HG02970 (cell line): ENCODE measurements around the gene MYH9.
"Not testable (repeated sequence)": the region's sequence is repeated elsewhere in the genome, so short reads cannot be mapped to it uniquely, and the experiment has no call there.

ENCODE experiments used
- ATAC-seq: cut with Tn5 transposase; IDR thresholded peaks from one replicate; pipeline ENCODE4 v1.9.1; 2021; ENCODE audit warnings: mild to moderate bottlenecking, moderate library complexity, moderate number of reproducible peaks; ENCODE audit not compliant: unreplicated experiment, low FRiP score

MYH9 gene

GRCh38 chr22:36415415-36416168 lies 27.8 kb upstream of the MYH9 start:
- no peak for ATAC-seq

GRCh38 chr22:36413022-36413775 lies 25.4 kb upstream of the MYH9 start:
- no peak for ATAC-seq

DNA sequence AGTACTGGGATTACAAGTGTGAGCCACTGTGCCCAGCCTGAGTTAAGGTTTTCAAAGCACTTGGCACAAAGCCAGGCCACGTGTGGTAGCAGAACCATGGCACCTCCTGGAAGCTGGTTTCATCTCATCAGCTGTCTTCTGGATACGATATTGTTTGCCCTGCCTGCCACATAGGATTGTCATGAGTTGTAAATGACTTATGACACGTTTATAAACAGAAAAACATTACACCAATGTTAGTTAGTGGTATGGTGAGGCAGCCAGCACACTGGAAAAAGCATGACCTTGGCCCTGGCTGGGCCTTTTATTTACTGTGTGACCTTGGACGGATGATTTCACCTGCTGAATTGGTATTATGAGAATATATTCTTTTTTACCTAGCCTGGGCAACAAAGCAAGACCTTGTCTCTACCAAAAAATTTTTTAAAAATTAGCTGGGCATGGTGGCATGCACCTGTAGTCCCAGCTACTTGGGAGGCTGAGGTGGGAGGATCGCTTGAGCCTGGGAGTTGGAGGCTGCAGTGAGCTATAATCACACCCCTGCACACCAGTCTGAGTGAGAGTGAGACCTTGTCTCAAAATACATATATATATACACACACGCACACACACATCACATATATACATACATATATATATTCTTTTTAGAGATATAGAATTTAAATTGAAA lies 24.0 kb upstream of the MYH9 start:
- no peak for ATAC-seq

DNA sequence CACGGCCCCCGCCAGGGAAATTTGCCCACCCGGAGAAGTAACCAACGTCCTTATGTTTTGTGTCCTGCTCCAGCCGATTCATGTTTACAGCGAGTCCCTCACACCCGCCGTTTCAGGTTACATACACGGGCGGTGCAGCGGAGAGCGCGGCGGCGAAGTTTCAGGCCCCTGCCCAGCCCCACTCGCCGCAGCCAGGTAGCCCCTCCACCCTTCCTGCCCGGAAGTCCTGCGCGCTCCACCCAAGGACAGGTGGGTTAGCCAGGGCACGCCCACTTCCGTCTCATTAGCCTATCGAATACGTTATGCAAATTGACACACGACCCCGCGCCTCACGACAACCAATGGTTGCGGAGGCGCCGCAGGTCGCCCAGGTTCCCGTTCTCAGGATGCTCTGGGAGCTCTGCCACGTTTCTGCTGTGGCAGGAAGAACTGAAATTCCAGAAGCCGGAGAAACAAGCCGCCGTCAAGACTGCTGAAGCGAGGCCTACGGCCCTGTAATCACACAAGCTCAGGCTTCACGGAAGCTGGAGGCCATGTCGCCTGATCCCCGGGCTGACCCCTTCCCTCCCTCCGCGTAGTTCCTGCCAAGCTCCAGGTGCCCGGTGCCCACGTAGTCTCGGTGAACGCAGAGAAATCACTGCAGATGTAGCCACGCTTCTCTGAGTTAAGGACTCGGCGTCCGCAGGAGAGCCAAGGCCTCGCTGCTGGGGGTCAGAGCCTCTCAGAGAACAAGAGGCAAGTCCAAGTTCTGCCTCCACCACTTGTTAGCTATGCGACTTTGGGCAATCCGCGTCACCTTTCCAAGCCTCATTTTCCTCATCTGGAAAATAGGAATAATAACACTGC lies 22.4 kb upstream of the MYH9 start:
- ATAC-seq, result no peak

DNA sequence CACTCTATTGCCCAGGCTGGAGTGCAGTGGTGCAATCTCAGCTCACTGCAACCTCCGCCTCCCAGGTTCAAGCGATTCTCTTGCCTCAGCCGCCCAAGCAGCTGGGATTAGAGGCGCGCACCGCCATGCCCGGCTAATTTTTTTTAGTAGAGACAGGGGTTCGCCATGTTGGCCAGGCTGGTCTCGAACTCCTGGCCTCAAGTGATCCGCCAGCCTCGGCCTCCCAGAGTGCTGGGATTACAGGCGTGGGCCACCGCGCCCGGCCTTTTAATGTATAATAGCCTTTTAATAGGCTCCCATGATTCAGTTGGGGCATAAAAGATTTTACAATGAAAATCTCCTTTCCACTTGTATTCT lies 21.8 kb upstream of the MYH9 start:
- ATAC-seq, result not testable (repeated sequence)

DNA sequence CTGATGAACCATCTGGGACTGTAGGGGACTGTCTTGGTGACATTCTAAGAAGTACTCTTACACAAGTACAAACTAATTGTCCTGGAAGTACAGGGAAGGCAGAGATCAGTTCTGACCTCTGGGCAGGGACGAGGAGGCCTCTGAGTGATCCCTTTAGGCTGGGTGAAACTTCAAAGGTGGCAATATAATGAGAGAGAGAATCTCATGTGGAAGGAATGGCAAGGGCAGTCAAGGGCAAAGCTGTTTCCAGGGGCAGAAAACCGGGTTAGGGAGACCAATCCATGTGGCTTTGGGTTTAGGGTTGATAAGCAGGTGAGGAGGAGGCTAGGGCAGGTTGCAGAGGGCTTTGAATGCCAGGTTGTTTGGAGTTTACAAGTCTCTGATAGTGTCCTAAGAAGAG lies 21.3 kb upstream of the MYH9 start:
- no peak for ATAC-seq

DNA sequence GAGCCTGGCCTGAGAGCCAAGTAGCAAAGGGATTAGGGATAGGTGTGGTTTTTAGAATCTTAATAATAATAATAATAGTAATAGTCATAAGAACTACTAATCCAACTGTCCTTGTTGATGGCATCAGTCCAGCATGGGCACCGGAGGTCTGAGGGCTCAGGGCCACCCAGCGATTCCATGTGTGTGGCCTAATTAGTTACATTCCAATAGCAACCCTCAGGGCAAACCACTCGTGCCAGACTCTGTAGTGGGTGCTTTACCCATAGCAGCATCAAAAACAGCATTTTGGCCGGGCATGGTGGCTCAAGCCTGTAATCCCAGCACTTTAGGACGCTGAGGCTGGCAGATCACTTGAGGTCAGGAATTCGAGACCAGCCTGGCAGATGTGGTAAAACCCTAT lies 19.0 kb upstream of the MYH9 start:
- no peak for ATAC-seq

DNA sequence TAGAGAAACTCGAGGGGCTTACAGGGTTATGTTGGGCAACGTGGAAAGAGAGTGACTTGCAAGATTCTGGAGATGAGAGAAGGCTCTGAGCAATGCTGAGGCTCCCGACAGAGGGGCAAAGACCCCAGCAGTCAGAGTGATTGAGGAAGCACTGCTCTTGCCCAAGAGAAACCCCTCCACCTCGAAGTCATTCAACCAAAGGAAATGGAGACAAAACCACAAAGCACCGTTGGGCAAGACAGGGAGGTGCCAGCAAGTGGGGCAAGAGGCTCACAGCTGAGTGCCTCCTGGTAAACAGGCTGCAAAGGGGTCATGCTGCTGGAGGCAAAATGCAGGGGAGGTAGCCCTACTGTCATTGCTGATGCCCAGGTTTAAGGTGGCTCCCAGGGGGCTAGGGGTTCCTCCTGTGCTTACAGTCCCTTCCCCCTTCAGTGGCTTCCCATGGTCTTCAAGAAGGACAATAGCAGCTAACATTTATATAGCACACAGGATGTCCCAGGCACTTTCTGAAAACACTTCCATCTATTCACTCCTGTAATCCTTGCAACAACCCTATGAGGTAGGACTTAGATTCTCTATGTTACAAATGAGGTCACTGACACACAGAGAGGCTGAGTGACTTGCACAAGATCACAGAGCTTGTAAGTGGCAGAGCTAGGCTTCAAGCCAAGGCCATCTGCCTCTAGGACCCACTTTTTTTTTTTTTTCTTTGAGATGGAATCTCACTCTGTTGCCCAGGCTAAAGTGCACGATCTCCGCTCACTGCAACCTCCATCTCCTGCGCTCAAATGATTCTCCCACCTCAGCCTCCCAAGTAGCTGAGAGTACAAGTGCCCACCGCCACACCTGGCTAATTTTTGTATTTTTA lies 18.1 kb upstream of the MYH9 start:
- ATAC-seq, result no peak

DNA sequence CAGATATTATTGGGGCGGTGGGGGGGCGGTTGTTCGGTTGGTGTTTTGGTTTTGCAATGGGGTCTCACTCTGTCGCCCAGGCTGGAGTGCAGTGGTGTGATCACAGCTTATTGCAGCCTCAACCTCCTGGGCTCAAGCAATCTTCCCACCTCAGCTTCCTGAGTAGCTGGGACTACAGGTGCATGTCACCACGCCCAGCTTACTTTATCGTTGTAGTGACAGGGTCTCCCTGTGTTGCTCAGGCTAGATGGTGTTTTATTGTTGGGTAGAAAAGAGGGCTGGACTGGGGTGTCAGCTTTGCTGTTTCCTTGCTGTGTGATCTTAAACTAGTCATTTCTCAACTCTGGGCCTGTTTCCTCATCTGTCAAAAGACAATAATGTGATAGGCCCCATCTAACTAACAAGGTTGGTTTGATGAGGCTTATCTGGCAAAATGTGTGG lies 17.5 kb upstream of the MYH9 start:
- no peak for ATAC-seq

- no peak for ATAC-seq
These were observed 16.7 kb upstream of the MYH9 start for GRCh38 chr22:36404446-36404845.

DNA sequence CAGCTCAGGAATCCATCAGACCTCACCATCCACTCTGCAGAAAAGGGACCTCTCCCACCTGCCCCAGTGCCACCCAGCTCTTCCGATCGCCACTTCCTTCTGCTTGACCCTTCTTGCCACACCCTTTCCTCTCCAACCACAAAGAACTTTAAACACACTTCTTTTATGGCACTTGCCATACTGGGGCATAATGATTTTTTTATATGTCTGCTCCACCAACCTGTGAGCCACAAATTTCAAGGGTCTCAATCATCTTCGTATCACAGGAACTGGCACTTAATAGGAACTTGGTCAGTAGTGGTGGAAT lies 11.7 kb upstream of the MYH9 start:
- no peak for ATAC-seq

GRCh38 chr22:36398601-36399471 lies 11.1 kb upstream of the MYH9 start:
- no peak for ATAC-seq

DNA sequence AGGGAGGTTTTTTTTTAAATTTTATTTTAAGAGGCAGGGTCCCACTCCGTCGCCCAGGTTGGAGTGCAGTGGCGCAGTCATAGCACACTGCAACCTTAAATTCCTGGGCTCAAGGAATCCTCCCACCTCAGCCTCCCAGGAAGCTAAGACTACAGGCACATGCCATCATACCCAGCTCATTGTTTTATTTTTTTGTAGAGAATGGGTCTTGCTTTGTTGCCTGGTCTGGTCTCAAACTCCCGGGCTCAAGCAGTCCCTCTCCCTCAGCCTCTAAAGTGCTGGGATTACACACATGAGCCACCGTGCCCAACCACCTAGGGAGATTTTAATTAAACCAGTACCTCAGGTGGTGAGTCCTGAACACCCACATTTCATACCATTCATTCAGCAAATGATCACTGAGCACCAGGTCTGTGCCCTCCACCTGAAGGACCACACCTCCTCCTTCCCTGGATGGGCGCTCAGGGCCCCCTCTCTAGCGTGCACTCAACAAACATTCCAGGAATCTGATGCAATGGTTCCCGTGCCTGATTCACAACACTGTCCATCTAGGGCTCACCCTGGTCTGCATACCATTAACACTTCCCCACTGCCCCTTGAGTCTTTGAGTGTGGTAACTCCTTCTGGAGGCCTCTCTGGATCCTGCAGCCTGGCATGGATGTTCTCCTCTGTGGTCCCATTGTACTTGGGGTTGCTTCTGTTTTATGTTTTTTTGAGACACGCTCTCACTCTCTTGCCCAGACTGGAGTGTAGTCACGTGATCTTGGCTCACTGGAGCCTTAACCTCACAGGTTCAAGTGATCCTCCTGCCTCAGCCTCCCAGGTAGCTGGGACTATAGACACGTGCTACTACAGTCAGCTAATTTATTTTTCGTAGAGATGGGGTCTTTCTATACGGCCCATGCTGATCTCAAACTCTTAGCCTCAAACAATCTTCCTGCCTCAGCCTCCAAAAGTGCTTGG lies 9.6 kb upstream of the MYH9 start:
- ATAC-seq, result no peak

- no peak for ATAC-seq
These were observed 8.1 kb upstream of the MYH9 start for GRCh38 chr22:36395915-36396314.

DNA sequence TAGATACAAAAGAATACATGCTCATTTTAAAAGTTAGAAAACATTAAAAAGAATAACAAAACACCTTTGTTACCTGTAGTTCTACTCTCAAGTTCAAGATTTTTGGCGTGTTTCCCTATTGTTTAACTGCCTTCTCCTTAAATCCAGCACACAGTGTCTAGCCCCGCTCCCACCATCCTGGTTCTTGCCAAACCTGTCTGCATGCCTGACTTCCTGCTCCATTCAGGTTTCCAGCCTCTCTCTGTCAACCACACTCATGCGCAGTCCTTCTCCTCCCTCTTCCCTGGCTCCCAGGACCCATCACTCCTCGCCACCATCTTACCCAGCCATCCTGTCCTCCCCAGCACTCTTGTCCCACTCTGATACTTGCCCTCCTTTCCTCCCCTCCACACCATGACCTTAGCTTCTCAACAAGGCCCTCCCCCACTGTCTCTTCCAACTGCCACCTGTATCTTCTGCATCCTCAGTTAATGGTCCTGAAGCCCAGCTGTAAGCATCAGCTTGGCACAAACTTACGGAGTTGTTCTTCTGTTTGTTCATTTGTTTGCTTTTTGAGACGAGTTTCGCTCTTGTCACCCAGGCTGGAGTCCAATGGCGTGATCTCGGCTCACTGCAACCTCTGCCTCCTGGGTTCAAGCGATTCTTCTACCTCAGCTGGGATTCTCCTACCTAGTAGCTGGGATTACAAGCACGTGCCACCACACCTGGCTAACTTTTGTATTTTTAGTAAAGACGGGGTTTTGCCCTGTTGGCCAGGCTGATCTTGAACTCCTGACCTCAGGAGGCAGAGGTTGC lies 7.5 kb upstream of the MYH9 start:
- ATAC-seq, result no peak

DNA sequence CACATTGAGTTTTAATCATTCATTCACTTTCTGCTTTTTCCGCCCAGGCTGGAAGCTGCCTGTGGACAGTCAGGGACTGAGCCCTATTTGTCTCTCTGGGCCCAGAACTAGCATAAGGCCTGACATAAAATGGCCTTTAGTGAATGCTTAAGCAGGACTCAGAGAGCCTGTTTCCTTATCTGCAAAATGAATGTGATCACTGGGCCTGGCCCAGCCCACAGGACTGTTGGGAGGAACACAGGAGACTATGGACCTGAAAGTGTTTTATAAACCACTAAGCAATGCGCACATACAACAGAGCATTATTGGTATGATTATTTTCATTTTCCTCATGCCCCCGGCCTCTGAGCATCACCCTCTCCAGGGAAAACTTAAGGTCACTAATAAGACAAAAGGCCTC lies 3.9 kb upstream of the MYH9 start:
- no peak for ATAC-seq

DNA sequence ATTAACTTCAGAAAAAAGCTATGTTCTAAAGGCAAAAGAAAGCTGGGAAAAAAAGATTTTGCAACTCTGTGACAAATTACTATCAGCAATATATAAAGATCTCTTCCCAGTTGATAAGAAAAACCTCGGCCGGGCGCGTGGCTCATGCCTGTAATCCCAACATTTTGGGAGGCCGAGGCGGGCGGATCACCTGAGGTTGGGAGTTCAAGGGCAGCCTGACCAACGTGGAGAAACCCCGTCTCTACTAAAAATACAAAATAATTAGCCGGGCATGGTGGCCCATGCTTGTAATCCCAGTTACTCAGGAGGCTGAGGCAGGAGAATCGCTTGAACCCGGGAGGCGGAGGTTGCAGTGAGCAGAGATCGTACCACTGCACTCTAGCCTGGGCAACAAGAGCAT lies 1.4 kb upstream of the MYH9 start:
- not testable (repeated sequence) for ATAC-seq
